Measurements from ENCODE around the gene TMEM54. TPM values are rescaled to one million over a fixed set of nuclear protein-coding genes. Genes with fewer than 3 reads are reported as not detected.

Gene TMEM54
- total RNA-seq, 1 donor from 2014 or later = 21.1 TPM

GRCh38 chr1:32927441-32927840 lies 26.3 kb upstream of the TMEM54 start:
- Mint-ChIP-seq H3K4me1 (ENCODE audit: low read depth) (peaks cover 13% of the 10 kb centered on the region), H3K27ac (ENCODE audit: unreplicated experiment) (no peak overlapping the region), H3K36me3 (ENCODE audit: low read depth) (no peaks in the 10 kb centered on the region), H3K9me3 (ENCODE audit: low read depth) (no peaks in the 10 kb centered on the region), H3K27me3 (ENCODE audit: low read depth) (peaks cover 15% of the 10 kb centered on the region), H3K4me3 (ENCODE audit: unreplicated experiment) (no peak overlapping the region)
- no peak for TF ChIP-seq CTCF (IDR thresholded peaks at IDR 0.05)
- no peak for DNase-seq (ENCODE audit: low spot score)

GRCh38 chr1:32926562-32926961 lies 25.4 kb upstream of the TMEM54 start:
- Mint-ChIP-seq H3K4me3 (ENCODE audit: unreplicated experiment) (no peak overlapping the region), H3K27ac (ENCODE audit: unreplicated experiment) (no peak overlapping the region), H3K9me3 (ENCODE audit: low read depth) (no peaks in the 10 kb centered on the region), H3K4me1 (ENCODE audit: low read depth) (peaks cover 13% of the 10 kb centered on the region), H3K36me3 (ENCODE audit: low read depth) (no peaks in the 10 kb centered on the region), H3K27me3 (ENCODE audit: low read depth) (peaks cover 15% of the 10 kb centered on the region)
- DNase-seq (ENCODE audit: low spot score) = no peak
- TF ChIP-seq CTCF (IDR thresholded peaks at IDR 0.05) = no peak

- Mint-ChIP-seq H3K36me3 (ENCODE audit: low read depth) (no peaks in the 10 kb centered on the region), H3K27me3 (ENCODE audit: low read depth) (peaks cover 15% of the 10 kb centered on the region), H3K9me3 (ENCODE audit: low read depth) (no peaks in the 10 kb centered on the region), H3K27ac (ENCODE audit: unreplicated experiment) (no peak overlapping the region), H3K4me3 (ENCODE audit: unreplicated experiment) (no peak overlapping the region), H3K4me1 (ENCODE audit: low read depth) (peaks cover 13% of the 10 kb centered on the region)
- TF ChIP-seq CTCF (IDR thresholded peaks at IDR 0.05) = no peak
- no peak for DNase-seq (ENCODE audit: low spot score)
These were observed 24.4 kb upstream of the TMEM54 start for GRCh38 chr1:32925403-32926162.

- no peaks in the 10 kb centered on the region for H3K36me3 Mint-ChIP-seq (ENCODE audit: low read depth)
- no peak for DNase-seq (ENCODE audit: low spot score)
- H3K27ac Mint-ChIP-seq (ENCODE audit: unreplicated experiment) = no peak overlapping the region
- no peak overlapping the region for H3K4me3 Mint-ChIP-seq (ENCODE audit: unreplicated experiment)
- no peaks in the 10 kb centered on the region for H3K9me3 Mint-ChIP-seq (ENCODE audit: low read depth)
- TF ChIP-seq CTCF (IDR thresholded peaks at IDR 0.05) = no peak
- H3K4me1 Mint-ChIP-seq (ENCODE audit: low read depth) = peaks cover 17% of the 10 kb centered on the region
- peaks cover 15% of the 10 kb centered on the region for H3K27me3 Mint-ChIP-seq (ENCODE audit: low read depth)
These were observed 23.7 kb upstream of the TMEM54 start for GRCh38 chr1:32924881-32925344.

- Mint-ChIP-seq H3K9me3 (ENCODE audit: low read depth) (no peaks in the 10 kb centered on the region), H3K4me1 (ENCODE audit: low read depth) (peaks cover 22% of the 10 kb centered on the region), H3K4me3 (ENCODE audit: unreplicated experiment) (no peak overlapping the region), H3K36me3 (ENCODE audit: low read depth) (no peaks in the 10 kb centered on the region), H3K27ac (ENCODE audit: unreplicated experiment) (no peak overlapping the region), H3K27me3 (ENCODE audit: low read depth) (peaks cover 14% of the 10 kb centered on the region)
- no peak for TF ChIP-seq CTCF (IDR thresholded peaks at IDR 0.05)
- DNase-seq (ENCODE audit: low spot score) = no peak
These were observed 19.6 kb upstream of the TMEM54 start for GRCh38 chr1:32920833-32921232.
